ENCODE data around the gene TUBB2B. TPM values are rescaled to one million over a fixed set of nuclear protein-coding genes. Genes with fewer than 3 reads are reported as not detected.
"Not testable (repeated sequence)": the region's sequence is repeated elsewhere in the genome, so short reads cannot be mapped to it uniquely, and the experiment has no call there.

The TUBB2B gene
- total RNA-seq, 1 experiment from 2014 or later, result 3.0 TPM

GRCh38 chr6:3200682-3201081, 26.8 kb downstream of the TUBB2B start:
- H3K36me3 Mint-ChIP-seq (ENCODE audit: insufficient read depth, unreplicated experiment), result peaks cover under 1% of the 10 kb centered on the region
- CTCF ChIA-PET, result no interaction called here

GRCh38 chr6:3199382-3199781, 28.1 kb downstream of the TUBB2B start:
- Mint-ChIP-seq H3K4me1 (ENCODE audit: low read depth, unreplicated experiment) (no peaks in the 10 kb centered on the region), H3K36me3 (ENCODE audit: insufficient read depth, unreplicated experiment) (no peaks in the 10 kb centered on the region), H3K27ac (ENCODE audit: unreplicated experiment) (no peak overlapping the region), H3K9me3 (ENCODE audit: low read depth, unreplicated experiment) (no peaks in the 10 kb centered on the region), H3K27me3 (ENCODE audit: unreplicated experiment) (no peaks in the 10 kb centered on the region), H3K4me3 (ENCODE audit: low read depth, unreplicated experiment) (no peak overlapping the region)
- intact Hi-C loops (cut with micrococcal nuclease; ENCODE audit: unreplicated experiment), result no loop called here
- no peak for TF ChIP-seq CTCF (IDR thresholded peaks at IDR 0.05; ENCODE audit: unreplicated experiment)
- no TSS peak for BruUV-seq (replicated peaks)
- no peak for DNase-seq
- CTCF ChIA-PET, result no interaction called here

More at GRCh38 chr6:3200682-3201081, 26.8 kb downstream of the TUBB2B start:
- BruUV-seq (replicated peaks), result no TSS peak
- Mint-ChIP-seq H3K4me1 (ENCODE audit: low read depth, unreplicated experiment) (peaks cover under 1% of the 10 kb centered on the region), H3K9me3 (ENCODE audit: low read depth, unreplicated experiment) (no peaks in the 10 kb centered on the region), H3K27me3 (ENCODE audit: unreplicated experiment) (no peaks in the 10 kb centered on the region), H3K27ac (ENCODE audit: unreplicated experiment) (no peak overlapping the region), H3K4me3 (ENCODE audit: low read depth, unreplicated experiment) (no peak overlapping the region)
- no peak for DNase-seq
- intact Hi-C loops (cut with micrococcal nuclease; ENCODE audit: unreplicated experiment), result no loop called here
- no peak for TF ChIP-seq CTCF (IDR thresholded peaks at IDR 0.05; ENCODE audit: unreplicated experiment)

- intact Hi-C loops (cut with micrococcal nuclease; ENCODE audit: unreplicated experiment); CTCF ChIA-PET; DNase-seq; H3K27ac Mint-ChIP-seq (ENCODE audit: unreplicated experiment); BruUV-seq (replicated peaks); H3K27me3 Mint-ChIP-seq (ENCODE audit: unreplicated experiment); H3K4me1 Mint-ChIP-seq (ENCODE audit: low read depth, unreplicated experiment); H3K36me3 Mint-ChIP-seq (ENCODE audit: insufficient read depth, unreplicated experiment); H3K4me3 Mint-ChIP-seq (ENCODE audit: low read depth, unreplicated experiment); H3K9me3 Mint-ChIP-seq (ENCODE audit: low read depth, unreplicated experiment): not testable (repeated sequence)
Observed at GRCh38 chr6:3197734-3198133, 29.7 kb downstream of the TUBB2B start.

- CTCF ChIA-PET, result interaction anchor here (0.6 to 1.6 kb wide), 2 partner anchors 40 to 1995 kb away, joined by 3 to 4 read pairs; partner anchors contain the start of gene TUBB2A
- intact Hi-C loops (cut with micrococcal nuclease; ENCODE audit: unreplicated experiment), result no loop called here
- BruUV-seq (replicated peaks), result no TSS peak
Observed at GRCh38 chr6:3196770-3197169, 30.7 kb downstream of the TUBB2B start.

More at GRCh38 chr6:3196770-3197169, 30.7 kb downstream of the TUBB2B start:
- no peaks in the 10 kb centered on the region for H3K9me3 Mint-ChIP-seq (ENCODE audit: low read depth, unreplicated experiment)
- no peaks in the 10 kb centered on the region for H3K4me1 Mint-ChIP-seq (ENCODE audit: low read depth, unreplicated experiment)
- no peak for DNase-seq
- H3K27me3 Mint-ChIP-seq (ENCODE audit: unreplicated experiment), result no peaks in the 10 kb centered on the region
- TF ChIP-seq CTCF (IDR thresholded peaks at IDR 0.05; ENCODE audit: unreplicated experiment), result no peak
- no peaks in the 10 kb centered on the region for H3K36me3 Mint-ChIP-seq (ENCODE audit: insufficient read depth, unreplicated experiment)
- no peak overlapping the region for H3K4me3 Mint-ChIP-seq (ENCODE audit: low read depth, unreplicated experiment)
- H3K27ac Mint-ChIP-seq (ENCODE audit: unreplicated experiment), result no peak overlapping the region
